GM19397 (cell line): ENCODE results near the gene PTPRA.

Experiments used
- ATAC-seq: cut with Tn5 transposase; IDR thresholded peaks from one replicate; pipeline ENCODE4 v1.9.1; 2021; ENCODE audit warnings: mild to moderate bottlenecking, moderate library complexity; ENCODE audit not compliant: unreplicated experiment

PTPRA gene

DNA sequence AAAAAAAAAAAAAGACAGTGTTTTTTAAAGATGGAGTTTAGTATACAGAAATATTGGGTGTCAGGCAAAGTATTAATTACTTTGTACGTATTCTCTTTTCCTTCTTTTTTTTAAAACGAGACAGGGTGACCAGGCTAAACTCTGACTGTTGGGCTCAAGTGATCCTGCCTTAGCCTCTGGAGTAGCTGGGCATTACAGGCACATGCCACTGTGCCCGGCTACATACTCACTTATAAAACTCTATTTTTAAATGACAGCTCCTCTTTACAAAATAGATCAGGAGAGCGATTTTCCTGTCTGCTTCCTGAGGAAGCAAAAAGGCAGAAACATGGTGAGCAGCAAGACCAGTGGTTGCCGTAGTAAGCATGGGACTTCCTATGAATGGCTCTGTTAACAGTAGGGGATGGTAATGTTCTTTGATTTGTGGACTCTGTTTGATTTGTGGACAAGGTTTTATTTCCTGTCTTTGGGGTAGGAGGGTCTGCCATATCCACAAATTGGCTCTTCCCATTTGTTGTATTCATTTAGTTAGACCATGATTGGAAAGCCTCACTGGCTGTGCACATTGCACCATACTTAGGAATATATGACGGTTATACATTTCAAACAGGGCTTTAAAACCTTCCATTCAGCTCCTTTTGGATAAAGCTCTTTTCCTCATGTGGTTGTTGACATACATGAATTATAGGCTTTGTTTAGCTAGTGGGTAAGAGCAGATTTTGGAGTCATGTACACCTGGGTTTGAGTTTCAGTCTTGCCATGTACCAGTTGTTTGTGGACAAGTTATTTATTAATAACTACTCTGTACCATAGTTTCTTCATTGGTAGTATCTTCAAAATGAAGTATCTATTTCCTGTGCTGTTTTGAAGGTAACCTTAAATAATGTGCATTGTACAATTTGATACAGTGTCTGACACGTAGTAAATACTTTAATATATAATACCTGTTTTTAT is 45.1 kb downstream of the PTPRA start:
- ATAC-seq, result no peak

DNA sequence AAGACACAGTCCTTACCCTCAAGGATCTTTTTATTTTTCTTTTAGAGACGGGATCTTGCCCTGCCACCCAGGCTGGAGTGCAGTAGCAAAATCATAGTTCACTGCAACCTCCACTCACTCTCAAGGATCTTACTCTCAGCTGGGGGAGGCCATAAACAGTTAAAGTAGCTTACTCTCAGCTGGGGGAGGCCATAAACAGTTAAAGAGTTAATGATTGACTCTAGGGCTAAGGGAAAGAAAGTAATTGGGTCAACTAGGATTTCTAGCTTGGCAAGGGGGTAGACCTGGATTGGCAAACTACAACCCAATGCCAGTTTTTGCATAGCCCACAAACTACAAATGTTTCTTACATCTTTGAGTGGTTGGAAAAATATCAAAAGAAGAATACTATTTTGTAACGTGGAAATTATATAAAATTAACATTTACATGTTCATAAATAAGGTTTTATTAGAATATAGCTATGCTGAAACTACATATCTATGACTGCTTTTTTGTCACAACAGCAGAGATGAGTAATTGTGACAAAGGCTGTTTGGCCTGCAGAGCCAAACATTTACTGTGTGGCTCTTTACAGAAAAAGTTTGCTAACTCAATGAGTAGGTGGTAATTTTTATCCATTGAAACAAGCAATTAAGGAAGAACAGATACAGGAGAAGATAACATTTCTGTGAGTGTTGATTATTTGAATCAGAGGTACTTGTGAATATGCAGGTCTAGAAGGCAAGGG is 46.4 kb downstream of the PTPRA start:
- no peak for ATAC-seq

DNA sequence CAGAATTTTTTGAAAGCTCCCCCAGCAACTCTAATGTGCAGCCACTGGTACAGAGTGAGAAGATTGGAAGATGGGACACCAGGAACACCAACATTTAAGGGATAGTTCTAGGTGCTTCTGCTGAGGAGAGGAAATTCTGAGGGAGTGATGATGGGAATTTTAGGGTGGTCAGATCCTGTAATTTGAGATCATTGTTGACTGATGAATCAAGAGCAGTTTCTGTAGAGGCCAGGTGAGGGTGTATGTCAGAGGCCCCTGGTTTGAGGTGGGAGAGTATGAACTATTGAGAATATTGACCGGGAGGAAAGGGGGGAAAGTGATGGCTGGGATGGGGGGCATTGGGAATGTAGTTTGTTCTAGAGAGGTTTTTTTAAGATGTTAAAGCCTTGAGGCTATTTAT is 47.2 kb downstream of the PTPRA start:
- ATAC-seq, result no peak

DNA sequence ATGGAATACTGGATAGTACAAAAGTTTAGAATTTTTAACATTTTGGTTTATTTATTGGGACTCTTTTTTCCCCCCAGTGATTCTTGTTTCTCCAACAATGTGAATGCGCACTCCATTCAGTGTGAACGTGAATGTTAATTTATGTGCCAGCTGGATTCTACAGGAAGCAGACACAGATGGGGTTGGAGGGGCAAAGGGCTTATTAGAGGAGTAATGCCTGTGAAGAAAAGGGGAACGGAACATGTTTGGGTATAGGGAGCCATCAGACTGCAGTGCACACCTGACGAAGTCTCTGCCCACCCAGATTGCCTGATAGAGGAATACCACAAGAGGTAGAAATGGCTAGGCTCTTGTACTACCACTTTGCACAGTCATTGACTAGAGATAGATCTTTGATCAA is 48.2 kb downstream of the PTPRA start:
- ATAC-seq, result no peak

DNA sequence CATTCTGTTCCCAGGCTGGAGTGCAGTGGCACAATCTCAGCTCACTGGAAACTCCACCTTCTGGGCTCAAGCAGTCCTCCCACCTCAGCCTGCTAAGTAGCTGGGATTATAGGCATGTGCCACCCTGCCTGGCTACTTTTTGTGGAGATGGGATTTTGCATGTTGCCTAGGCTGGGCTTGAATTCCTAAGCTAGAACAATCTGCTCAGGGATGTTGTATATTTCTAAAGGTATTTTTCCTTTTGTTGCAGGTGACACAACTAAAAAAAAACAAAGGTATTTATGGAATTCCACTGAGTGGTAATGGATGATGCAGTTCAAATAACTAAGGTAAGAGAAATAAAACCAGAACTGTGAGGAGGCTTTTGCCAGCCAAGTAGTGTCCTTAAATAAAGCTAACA is 49.7 kb downstream of the PTPRA start:
- ATAC-seq, result no peak

DNA sequence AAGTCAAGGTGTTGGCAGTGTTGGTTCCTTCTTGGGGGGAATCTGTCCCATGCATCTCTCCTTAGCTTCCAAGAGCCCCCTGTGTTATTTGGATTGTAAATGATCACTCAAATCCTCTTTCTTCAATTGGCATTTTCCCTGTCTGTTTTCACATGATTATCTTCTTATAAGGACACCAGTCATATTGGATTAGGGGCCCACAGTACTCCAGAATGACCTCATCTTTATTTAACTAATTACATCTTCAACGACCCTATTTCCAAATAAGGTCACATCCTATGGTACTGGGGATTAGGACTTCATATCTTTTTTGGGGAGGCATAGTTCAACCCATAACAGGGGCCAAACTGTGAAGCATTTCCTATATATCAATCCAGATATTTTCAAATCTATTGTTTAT is 57.3 kb downstream of the PTPRA start:
- no peak for ATAC-seq

DNA sequence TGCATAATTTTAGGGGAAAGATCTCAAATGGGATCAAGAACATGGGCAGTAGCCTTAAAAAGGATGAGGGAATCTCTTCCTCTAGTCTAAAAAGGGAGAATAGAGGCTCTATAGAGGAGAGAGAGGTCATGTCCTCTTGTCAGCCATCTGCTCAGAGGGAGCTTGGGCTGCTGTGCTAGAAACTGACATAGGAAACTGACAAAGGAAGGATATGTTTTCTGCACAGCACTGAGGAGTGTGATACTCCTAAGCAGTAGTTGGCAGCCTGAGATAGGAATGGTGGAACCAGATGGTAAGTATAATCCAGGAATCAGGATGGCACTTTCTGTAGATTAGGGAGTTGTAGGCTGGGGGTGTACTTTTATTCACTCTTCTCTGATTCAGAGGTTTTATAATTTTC is 59.2 kb downstream of the PTPRA start:
- ATAC-seq, result no peak

DNA sequence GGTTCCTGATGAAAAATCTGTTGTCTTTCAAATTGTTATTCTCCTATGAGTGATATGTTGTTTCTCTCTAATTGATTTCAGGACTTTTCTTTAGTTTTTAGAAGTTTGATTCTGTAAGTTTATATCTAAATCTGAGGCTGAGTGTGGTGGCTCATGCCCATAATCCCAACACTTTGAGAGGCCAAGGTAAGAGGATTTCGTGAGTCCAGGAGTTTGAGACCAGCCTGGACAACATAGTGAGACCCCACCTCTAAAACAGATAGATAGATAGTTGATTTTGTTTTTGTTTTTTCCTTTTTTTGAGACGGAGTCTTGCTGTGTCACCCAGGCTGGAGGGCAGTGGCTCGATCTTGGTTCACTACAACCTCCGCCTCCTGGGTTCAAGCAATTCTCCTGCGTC is 64.6 kb downstream of the PTPRA start:
- ATAC-seq, result no peak

DNA sequence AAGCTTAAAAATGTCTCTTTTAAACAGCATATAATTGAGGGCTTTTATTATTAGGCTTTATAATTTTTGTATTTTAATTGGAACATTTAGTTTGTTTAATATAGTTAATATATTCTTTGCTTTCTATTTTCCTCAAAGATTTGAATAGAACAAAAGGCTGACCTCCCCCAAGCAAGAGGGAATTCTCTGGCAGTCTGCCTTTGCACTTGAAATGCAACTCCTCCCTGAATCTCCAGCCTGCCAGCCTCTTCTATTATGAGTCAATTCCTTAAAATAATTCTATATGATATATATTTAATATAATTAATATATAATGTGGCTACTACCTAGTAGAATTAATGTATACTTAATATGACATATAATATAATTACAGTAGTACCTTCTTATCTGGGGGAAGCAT is 69.2 kb downstream of the PTPRA start:
- no peak for ATAC-seq

DNA sequence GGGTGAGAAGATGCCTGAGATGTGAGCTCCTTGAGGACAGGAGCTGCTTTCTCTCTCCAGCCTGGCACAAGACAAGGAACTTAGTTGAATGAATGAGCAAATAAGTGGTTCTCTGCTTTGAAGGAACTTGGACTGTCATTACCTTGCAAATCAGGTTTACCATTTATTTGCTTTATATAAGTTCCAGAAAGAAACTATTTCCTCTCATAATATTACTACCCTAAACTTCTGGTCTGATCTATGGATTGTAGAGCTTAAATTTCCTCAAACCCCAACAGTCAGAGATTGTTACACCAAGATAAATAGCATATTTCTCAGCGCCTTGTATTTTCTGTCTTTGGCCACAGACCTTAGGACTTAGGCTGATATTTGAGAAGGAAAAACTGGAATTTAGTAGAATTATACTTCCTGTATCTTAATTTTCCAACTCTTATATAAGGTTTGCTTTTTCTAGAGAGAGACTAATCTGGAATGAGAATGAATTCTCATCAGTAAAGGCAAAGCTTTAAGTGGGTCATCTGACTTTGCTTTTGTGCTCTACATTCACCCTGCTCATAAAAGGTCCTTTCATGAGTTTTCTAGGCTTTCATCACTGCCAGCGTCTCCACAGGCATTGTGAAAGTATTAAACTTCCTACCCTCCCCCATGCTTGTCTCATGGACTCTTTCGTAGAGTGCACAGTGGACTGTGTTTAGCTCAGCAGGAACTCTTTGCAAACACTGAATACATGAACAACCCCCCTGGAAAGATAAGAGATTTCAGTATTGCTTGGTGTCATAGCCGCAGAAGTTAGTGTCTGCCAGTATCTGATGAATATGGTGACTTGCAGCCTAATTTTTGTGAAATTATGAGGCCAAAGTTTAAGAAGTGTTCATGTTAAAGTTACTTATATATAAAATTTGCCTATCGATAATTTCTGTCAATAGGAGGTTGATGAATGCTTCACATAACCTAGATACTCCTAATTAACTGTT is 74.0 kb downstream of the PTPRA start:
- no peak for ATAC-seq

DNA sequence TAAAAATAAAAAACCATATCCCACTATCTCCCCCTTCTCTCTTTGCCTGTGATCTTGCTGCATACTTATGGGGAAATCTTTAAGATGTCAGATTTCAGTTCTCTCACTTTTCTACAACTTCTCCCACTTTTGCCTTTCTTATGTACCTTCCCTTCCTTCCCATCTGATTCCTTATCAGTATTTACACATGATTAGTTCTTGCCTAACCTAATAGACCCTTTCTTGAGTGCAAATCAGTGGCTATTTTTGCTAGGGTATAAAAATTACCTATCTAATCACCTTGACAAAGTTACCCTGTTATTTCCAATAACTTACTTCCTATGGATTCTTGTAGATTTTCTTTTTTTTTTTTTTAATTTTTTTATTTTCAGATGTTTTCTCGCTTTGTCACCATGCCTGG is 75.7 kb downstream of the PTPRA start:
- no peak for ATAC-seq

DNA sequence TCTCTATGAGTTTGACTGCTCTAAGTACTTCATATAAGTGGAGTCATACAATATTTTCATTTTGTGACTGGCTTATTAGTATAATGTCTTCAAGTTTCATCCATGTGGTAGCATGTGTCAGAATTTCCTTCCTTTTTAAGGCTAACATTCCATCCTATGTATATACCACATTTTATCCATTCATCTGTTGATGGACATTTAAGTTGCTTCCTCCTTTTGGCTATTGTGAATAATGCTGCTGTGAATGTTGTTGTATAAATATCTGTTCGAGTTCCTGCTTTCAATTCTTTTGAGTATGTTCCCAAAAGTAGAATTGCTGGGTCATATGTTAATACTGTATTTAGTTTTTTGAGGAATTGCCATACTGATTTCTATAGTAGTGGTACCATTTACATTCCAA is 79.5 kb downstream of the PTPRA start:
- no peak for ATAC-seq

DNA sequence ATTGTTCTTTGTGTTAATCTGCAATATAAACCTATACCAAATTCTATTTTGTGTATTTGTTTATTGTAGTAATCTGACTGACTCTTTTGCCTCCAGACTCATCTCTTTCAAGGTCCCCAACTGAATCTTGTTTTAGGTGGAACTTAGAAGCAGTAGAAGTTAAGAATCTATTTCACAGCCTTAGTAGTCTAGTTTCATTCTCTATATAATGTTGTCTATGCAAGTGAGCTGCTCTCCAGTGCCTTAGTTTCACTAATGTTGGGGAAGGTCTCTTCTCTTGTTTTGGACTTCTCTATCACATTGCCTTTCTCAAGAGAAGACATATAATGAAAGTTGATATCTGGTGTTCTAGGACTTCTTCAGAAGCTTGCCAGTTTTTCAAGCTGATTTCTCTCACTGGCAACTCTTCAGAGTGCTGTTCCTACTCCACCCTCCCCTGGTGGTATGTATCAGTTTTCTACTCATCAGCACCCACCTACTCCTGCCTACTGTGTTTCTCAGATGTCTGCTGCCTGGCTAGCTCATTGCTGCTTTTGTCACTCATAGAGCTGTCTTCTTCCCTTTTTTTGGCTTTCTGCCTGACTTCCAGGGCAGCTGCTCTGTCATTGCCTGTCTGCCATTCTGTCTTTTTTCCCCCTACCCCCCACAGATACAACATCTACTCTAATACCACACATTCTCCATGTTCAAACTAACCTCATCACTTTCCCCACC is 82.1 kb downstream of the PTPRA start:
- ATAC-seq, result no peak

DNA sequence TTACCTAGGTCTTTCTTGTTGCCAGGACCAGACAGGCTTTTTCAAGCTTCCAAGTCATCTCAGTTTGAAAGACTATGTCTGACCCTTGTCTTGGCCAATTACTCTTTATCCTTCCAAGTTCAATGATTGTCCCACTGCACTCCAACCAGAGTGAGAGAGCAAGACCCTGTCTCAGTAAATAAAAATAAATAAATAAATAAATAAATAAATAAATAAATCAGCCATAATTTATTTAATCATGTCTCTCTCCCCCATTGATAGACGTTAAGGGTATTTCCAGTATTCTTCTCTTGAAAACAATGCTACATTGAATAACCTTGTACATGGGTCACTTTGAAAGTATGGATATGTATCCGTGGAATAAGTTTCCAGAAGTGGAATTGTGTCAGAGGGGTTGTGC is 83.2 kb downstream of the PTPRA start:
- ATAC-seq, result no peak

DNA sequence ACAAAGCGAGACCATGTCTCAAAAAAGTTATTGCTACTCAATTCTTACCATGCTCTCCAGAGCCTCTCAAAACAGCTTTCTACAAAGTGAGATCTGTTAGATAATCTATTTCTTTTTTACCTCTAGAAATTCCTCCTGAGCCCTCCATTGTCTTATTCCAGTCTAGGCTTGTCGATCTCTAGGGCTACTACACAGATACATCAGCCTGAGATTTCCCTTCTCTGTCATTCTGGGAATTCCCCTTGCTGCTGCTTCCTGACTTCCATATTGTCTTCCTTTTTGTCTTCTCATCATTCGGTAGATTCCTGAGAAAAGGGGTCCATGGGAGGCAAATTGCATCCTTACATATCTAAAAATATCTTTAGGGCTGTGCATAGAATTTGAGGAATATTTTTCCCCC is 94.6 kb downstream of the PTPRA start:
- ATAC-seq, result no peak

DNA sequence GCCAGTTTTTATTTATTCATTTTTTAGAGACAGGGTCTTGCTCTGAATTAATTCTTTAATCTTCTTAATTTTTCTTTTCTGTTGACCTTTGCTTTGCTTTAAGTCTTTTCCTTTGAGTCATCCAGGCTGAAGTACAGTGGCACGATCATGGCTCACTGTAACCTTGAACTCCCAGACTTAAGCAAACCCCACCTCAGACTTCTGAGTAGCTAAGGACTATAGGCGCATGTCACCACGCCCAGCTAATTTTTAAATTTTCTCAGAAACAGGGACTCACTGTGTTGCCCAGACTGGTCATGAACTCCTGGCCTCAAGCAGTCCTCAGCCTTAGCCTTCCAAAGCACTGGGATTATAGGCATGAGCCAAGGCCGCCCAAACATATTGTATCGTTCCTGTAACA is 98.8 kb downstream of the PTPRA start:
- ATAC-seq, result no peak

DNA sequence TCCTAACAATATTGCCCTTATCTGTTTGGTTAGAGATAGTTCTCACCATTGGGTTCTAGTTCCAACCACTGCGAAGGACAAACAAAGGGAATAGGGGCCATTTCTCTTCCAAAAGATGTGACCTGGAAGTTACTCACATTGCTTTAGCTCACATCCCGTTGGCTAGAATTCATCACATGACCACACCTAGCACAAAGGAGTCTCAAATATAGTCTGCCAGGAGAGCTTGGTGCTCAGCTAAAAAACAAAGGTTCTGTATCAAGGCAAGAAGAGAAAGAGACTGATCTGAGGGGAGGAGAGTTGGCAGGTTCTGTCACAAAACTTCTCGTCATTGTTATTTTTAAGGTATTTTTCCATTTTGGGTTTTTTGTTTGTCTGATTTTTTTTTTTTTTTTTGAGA is 100.3 kb downstream of the PTPRA start:
- no peak for ATAC-seq

DNA sequence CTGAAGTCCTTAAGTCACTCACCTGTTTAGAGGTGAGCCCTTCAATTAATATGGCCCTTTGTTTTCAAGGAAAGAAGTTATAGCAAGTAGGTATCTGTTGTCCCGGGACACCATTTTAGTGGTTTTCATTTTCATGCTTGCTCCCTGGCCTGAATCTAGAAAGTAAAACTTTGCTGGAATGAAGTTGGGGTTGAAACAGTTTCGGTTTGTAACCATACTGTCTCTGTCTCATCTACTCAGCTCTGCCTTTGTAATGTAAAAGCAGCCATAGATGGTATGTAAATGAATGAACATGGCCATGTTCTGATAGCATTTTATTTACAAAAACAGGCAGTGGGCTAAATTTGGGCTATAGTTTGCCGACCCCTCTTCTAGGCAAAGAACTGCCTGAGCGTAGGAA is 105.2 kb downstream of the PTPRA start:
- no peak for ATAC-seq

DNA sequence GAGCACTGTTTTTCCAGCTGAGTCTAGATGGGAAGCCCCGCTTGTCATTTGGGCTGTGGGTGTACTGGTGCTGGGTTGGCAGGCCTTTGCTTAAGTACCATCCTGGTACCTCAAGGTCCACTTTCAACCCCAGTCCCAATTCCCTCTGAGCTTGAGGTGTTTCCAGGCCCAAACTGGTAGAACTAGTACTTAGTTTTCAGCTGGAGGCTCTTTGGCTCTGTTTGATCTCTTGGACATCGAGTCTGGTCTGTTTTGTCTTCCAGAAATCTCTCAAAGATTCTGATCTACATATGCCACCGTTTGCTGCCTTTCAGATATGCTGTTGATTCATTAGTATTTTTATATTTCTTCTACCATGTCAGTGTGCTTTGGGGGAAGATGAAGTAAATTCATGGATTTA is 108.4 kb downstream of the PTPRA start:
- no peak for ATAC-seq

DNA sequence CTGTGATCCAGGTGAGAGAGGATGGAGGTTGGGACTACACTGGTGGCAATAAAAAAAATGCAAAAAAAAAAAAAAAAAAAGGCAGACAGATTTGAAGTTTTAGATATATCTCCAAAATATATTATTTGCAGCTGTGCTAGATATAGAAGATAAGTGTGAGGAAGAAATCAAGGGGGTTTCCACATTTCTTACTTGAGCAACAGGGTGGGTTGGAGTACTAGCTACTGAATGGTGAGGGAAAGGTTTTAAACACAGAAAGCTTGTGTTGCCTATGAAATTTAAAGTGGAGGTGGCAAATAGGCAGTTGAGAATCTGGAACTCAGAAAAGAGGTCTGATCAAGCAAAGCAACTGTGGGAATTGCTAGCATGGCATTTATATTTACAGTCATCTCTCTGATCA is 110.2 kb downstream of the PTPRA start:
- no peak for ATAC-seq
